Activated B cell treated with CpG ODN at 0.5 μM for 24 hours (primary cell): ENCODE data around the gene ZNF784. TPM values are rescaled to one million over a fixed set of nuclear protein-coding genes. Genes with fewer than 3 reads are reported as not detected.
A peak's percentile ranks its signal among the peaks of the same experiment; 100 is the strongest.

Experiments
- ATAC-seq: fragments of 200-7000 bp; cut with Tn5 transposase; one replicate; pipeline ENCODE4 v1.10.0; 2021; ENCODE audit warnings: low read depth, mild to moderate bottlenecking, moderate library complexity
- CTCF ChIA-PET: fragments of 350-600 bp; sonication (Branson Sonifier 250); formaldehyde crosslinking; loops from one replicate; lab custom pipeline; 2021; ENCODE audit warnings: antibody characterized with exemption; lab: Charles Lee
- POLR2A ChIA-PET: fragments of 350-600 bp; sonication (Branson Sonifier 250); formaldehyde crosslinking; loops from one replicate; lab custom pipeline; 2021; ENCODE audit warnings: antibody characterized with exemption; lab: Charles Lee
- DNase-seq: peaks from one replicate; pipeline ENCODE4 v3.0.0; 2022
- H3K27ac Mint-ChIP-seq: one replicate; pipeline ENCODE4 v1.8.0; 2020; ENCODE audit warnings: mixed read lengths
- H3K27me3 Mint-ChIP-seq: one replicate; pipeline ENCODE4 v1.8.0; 2021; ENCODE audit warnings: mixed read lengths
- H3K36me3 Mint-ChIP-seq: one replicate; pipeline ENCODE4 v1.8.0; 2021; ENCODE audit warnings: low read depth, mixed read lengths
- H3K4me1 Mint-ChIP-seq: one replicate; pipeline ENCODE4 v1.8.0; 2021; ENCODE audit warnings: mixed read lengths
- H3K4me3 Mint-ChIP-seq: one replicate; pipeline ENCODE4 v1.8.0; 2020; ENCODE audit warnings: mild to moderate bottlenecking, mixed read lengths
- H3K9me3 Mint-ChIP-seq: one replicate; pipeline ENCODE4 v1.8.0; 2020; ENCODE audit warnings: mixed read lengths
- intact Hi-C: fragments of 100-400 bp; cut with micrococcal nuclease; formaldehyde crosslinking; loops from one replicate; pipeline ENCODE4 v1.15.1; 2024
- total RNA-seq: library from RNA; stranded (reverse); gene quantifications from 2 replicates; pipeline ENCODE4 v1.2.3, GENCODE V29; 2022
- TF ChIP-seq, protein P1 (sequence below): fragments of 200-600 bp; IDR thresholded peaks from one replicate; pipeline ENCODE4 v1.8.0; 2022; ENCODE audit warnings: antibody characterized with exemption, mild to moderate bottlenecking

Gene ZNF784
- total RNA-seq, 1 donor from 2014 or later = 8.9 TPM

- H3K4me3 Mint-ChIP-seq = peak overlapping the region; percentile 25
- ChIA-PET POLR2A (interaction anchor here (1.2 to 4.5 kb wide), 4 partner anchors 12 to 56 kb away, joined by 6 to 45 read pairs (median 28); partner anchors contain the start of genes U2AF2 and ZNF579), CTCF (interaction anchor here (0.9 kb wide), 1 partner anchor 50 kb away, joined by 3 read pairs; no protein-coding TSS in a partner anchor)
- H3K27ac Mint-ChIP-seq = peak overlapping the region; percentile 35
- intact Hi-C loops = loop anchor here (2.0 kb wide), 2 partner anchors 17 to 37 kb away; partner anchors contain the start of gene ZNF579
- H3K4me1 Mint-ChIP-seq = peaks cover 10% of the 10 kb centered on the region
- peaks cover 43% of the 10 kb centered on the region for H3K36me3 Mint-ChIP-seq
- ATAC-seq (no peak), DNase-seq (no peak)
- peaks cover 3% of the 10 kb centered on the region for H3K9me3 Mint-ChIP-seq
- no peaks in the 10 kb centered on the region for H3K27me3 Mint-ChIP-seq
- TF ChIP-seq, protein P1, sequence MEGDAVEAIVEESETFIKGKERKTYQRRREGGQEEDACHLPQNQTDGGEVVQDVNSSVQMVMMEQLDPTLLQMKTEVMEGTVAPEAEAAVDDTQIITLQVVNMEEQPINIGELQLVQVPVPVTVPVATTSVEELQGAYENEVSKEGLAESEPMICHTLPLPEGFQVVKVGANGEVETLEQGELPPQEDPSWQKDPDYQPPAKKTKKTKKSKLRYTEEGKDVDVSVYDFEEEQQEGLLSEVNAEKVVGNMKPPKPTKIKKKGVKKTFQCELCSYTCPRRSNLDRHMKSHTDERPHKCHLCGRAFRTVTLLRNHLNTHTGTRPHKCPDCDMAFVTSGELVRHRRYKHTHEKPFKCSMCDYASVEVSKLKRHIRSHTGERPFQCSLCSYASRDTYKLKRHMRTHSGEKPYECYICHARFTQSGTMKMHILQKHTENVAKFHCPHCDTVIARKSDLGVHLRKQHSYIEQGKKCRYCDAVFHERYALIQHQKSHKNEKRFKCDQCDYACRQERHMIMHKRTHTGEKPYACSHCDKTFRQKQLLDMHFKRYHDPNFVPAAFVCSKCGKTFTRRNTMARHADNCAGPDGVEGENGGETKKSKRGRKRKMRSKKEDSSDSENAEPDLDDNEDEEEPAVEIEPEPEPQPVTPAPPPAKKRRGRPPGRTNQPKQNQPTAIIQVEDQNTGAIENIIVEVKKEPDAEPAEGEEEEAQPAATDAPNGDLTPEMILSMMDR = no peak
Observed at GRCh38 chr19:55598034-55598433, 26.3 kb downstream of the ZNF784 start.

GRCh38 chr19:55597501-55597921 lies 26.9 kb downstream of the ZNF784 start:
- no peak for DNase-seq
- Mint-ChIP-seq H3K4me1 (peaks cover 10% of the 10 kb centered on the region), H3K4me3 (no peak overlapping the region), H3K36me3 (peaks cover 43% of the 10 kb centered on the region), H3K27me3 (no peaks in the 10 kb centered on the region), H3K27ac (no peak overlapping the region), H3K9me3 (peaks cover 3% of the 10 kb centered on the region)
- TF ChIP-seq, protein P1 = no peak
- POLR2A ChIA-PET = interaction anchor here (2.6 to 4.5 kb wide), 2 partner anchors 12 to 16 kb away, joined by 15 to 42 read pairs; partner anchors contain the start of gene ZNF579
- CTCF ChIA-PET = interaction anchor here (0.9 kb wide), 1 partner anchor 50 kb away, joined by 3 read pairs; no protein-coding TSS in a partner anchor
- no peak for ATAC-seq
- intact Hi-C loops = no loop called here

GRCh38 chr19:55596304-55596703 lies 28.1 kb downstream of the ZNF784 start:
- intact Hi-C loops = no loop called here
- no peaks in the 10 kb centered on the region for H3K27me3 Mint-ChIP-seq
- DNase-seq (no peak), ATAC-seq (no peak)
- POLR2A ChIA-PET = interaction anchor here (0.5 to 0.8 kb wide), 2 partner anchors 10 to 12 kb away, joined by 3 read pairs; partner anchors contain the start of gene ZNF865
- no peak overlapping the region for H3K4me3 Mint-ChIP-seq
- CTCF ChIA-PET = no interaction called here
- peaks cover 3% of the 10 kb centered on the region for H3K9me3 Mint-ChIP-seq
- TF ChIP-seq, protein P1 = no peak
- no peak overlapping the region for H3K27ac Mint-ChIP-seq
- H3K36me3 Mint-ChIP-seq = peaks cover 47% of the 10 kb centered on the region
- peaks cover 10% of the 10 kb centered on the region for H3K4me1 Mint-ChIP-seq

DNA sequence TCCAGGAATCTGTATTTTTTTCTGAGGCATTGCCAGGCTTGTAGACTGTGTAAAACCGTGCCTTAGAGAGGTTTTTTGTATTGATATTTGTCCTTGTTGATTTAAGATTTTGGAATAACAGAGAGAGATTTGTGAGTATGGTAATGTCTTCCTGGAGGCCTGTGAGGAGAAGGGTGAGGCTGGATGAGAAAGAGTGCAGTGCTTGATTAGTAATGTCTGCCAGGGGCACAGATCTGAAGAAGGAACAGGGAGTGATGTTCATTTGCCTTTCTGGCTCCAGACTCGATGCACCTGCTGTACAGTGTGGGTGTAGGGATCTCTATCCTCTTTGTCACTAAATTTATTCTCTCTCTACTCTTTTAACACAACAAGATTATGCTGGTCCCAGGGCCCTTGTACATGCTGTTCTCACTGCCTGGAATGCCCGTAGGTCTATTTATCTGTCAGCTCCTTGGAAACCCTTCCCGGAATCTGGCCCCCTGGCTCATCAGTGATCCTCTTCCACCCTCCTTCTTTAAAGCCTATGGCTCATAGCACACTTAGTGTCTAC lies 29.3 kb downstream of the ZNF784 start:
- TF ChIP-seq, protein P1 = no peak
- peaks cover 5% of the 10 kb centered on the region for H3K4me1 Mint-ChIP-seq
- DNase-seq = no peak
- no peaks in the 10 kb centered on the region for H3K27me3 Mint-ChIP-seq
- no peak for ATAC-seq
- intact Hi-C loops = no loop called here
- H3K36me3 Mint-ChIP-seq = peaks cover 48% of the 10 kb centered on the region
- no peak overlapping the region for H3K4me3 Mint-ChIP-seq
- ChIA-PET CTCF (no interaction called here), POLR2A (interaction anchor here (0.7 to 0.8 kb wide), 2 partner anchors 11 to 14 kb away, joined by 3 read pairs; partner anchors contain the start of gene ZNF865)
- H3K27ac Mint-ChIP-seq = no peak overlapping the region
- peaks cover 3% of the 10 kb centered on the region for H3K9me3 Mint-ChIP-seq

GRCh38 chr19:55593096-55593772 lies 31.1 kb downstream of the ZNF784 start:
- Mint-ChIP-seq H3K36me3 (peaks cover 38% of the 10 kb centered on the region), H3K9me3 (peaks cover 3% of the 10 kb centered on the region), H3K4me3 (no peak overlapping the region), H3K27me3 (no peaks in the 10 kb centered on the region), H3K27ac (no peak overlapping the region), H3K4me1 (peaks cover 2% of the 10 kb centered on the region)
- ATAC-seq = no peak
- POLR2A ChIA-PET = interaction anchor here (0.6 kb wide), 1 partner anchor 9 kb away, joined by 4 read pairs; no protein-coding TSS in a partner anchor
- intact Hi-C loops = no loop called here
- no peak for DNase-seq
- CTCF ChIA-PET = no interaction called here
- TF ChIP-seq, protein P1 = no peak
